Measurements from ENCODE around the gene SMG5. TPM values are rescaled to one million over a fixed set of nuclear protein-coding genes. Genes with fewer than 3 reads are reported as not detected.
A peak's percentile ranks its signal among the peaks of the same experiment; 100 is the strongest.

SMG5 gene
- polyA plus RNA-seq, 3 donors = 4.4 to 72.4 (median 7.0) TPM

DNA sequence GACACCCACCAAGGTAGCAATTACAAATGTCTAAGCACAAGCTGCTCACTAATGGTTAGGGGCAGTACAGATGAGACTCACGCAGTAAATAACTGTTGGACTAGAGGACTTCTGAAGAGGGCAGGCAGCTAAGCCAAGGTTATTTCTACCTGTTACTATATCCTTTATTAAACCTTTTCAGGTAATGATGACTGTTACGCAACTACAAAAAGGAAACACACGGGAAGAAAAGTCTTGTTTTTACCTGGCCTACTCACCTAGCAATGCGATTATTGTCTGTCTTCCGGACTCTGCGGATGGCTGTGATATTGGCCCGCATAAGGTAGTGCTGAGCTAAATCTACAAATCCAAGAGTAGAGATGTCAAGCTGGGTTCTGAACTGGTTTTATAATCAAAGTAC lies 34.3 kb upstream of the SMG5 start:
- Histone ChIP-seq H3K36me3 (replicated peaks in 1 of 2; ENCODE audit: control insufficient read depth in 1 of 2, insufficient read depth in 2 of 2, low read length in 2 of 2) (peaks cover 84 to 100% of the 10 kb centered on the region in 2 donors), H3K9ac (ENCODE audit: insufficient read depth, low read length, poor library complexity, severe bottlenecking) (no peak overlapping the region), H3K4me1 (ENCODE audit: control insufficient read depth in 1 of 2, insufficient read depth in 2 of 2, low read length in 2 of 2) (no peaks in the 10 kb centered on the region), H4K20me1 (ENCODE audit: insufficient read depth, low read length) (peaks cover 12% of the 10 kb centered on the region), H3K4me3 (replicated peaks in 1 of 3; ENCODE audit: low read depth in 2 of 3, low read length in 3 of 3) (no peak overlapping the region), H2AFZ (ENCODE audit: insufficient read depth, low read depth, low read length, poor library complexity, severe bottlenecking) (no peak overlapping the region), H3K79me2 (ENCODE audit: insufficient read depth, low read length) (no peaks in the 10 kb centered on the region), H3K9me3 (replicated peaks in 1 of 2; ENCODE audit: control insufficient read depth in 1 of 2, insufficient read depth in 1 of 2, low read length in 2 of 2) (no peaks in the 10 kb centered on the region), H3K4me2 (replicated peaks; ENCODE audit: extremely low read depth, low read length, poor library complexity, severe bottlenecking) (no peak overlapping the region), H3K27me3 (ENCODE audit: control insufficient read depth in 2 of 2, insufficient read depth in 2 of 2, low read length in 2 of 2) (no peaks in the 10 kb centered on the region), H3K27ac (ENCODE audit: low read depth in 1 of 2, low read length in 2 of 2) (no peak overlapping the region)
- TF ChIP-seq, protein P1, sequence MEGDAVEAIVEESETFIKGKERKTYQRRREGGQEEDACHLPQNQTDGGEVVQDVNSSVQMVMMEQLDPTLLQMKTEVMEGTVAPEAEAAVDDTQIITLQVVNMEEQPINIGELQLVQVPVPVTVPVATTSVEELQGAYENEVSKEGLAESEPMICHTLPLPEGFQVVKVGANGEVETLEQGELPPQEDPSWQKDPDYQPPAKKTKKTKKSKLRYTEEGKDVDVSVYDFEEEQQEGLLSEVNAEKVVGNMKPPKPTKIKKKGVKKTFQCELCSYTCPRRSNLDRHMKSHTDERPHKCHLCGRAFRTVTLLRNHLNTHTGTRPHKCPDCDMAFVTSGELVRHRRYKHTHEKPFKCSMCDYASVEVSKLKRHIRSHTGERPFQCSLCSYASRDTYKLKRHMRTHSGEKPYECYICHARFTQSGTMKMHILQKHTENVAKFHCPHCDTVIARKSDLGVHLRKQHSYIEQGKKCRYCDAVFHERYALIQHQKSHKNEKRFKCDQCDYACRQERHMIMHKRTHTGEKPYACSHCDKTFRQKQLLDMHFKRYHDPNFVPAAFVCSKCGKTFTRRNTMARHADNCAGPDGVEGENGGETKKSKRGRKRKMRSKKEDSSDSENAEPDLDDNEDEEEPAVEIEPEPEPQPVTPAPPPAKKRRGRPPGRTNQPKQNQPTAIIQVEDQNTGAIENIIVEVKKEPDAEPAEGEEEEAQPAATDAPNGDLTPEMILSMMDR (IDR thresholded peaks at IDR 0.05) = no peak
- Mint-ChIP-seq H3K4me3 (no peak overlapping the region), H3K27me3 (ENCODE audit: low read depth in 3 of 3) (peaks cover 0 to 1% (median 0%) of the 10 kb centered on the region in 3 donors), H3K27ac (no peak overlapping the region), H3K9me3 (peaks cover 0 to 5% (median 0%) of the 10 kb centered on the region in 7 donors), H3K36me3 (peaks cover 80 to 94% of the 10 kb centered on the region in 2 donors), H3K4me1 (peaks cover 5% of the 10 kb centered on the region)
- intact Hi-C loops (cut with micrococcal nuclease) = loop anchor here in 1 of 2 donors (5.0 to 10.0 kb wide), 2 partner anchors 170 to 242 kb away; no protein-coding TSS in a partner anchor
- whole genome bisulfite sequencing (ENCODE audit: insufficient coverage) = 90% methylated on average over 4 of the region's 7 CpGs
- no peak for DNase-seq

DNA sequence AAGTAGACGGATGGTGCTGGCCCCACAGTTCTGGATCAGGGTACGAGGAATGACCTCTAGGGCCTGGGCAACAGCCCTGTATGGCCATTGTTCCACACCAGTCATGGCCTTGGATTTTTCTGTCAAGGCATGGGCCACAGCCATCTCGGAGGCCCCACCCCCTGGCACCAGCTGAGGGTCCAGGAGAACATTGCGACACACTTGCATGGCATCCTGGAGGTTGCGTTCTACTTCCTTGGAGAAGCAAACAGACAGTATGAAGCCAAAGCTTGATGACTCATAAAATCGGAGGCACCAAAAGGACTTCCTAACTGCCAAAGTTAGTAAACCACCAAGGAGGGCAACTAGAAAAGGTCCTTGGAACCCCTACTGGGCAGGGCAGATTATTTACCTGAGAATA lies 28.3 kb upstream of the SMG5 start:
- H3K79me2 ChIP-seq (ENCODE audit: insufficient read depth, low read length) = no peaks in the 10 kb centered on the region
- peak in 1 of 3 donors; percentile 27 for DNase-seq
- no peaks in the 10 kb centered on the region for H3K27me3 ChIP-seq (ENCODE audit: control insufficient read depth in 2 of 2, insufficient read depth in 2 of 2, low read length in 2 of 2)
- intact Hi-C loops (cut with micrococcal nuclease) = loop anchor here in 1 of 2 donors (10.0 kb wide), 1 partner anchor 236 kb away; no protein-coding TSS in a partner anchor
- TF ChIP-seq, protein P1 (IDR thresholded peaks at IDR 0.05) = no peak
- 35% methylated on average over 5 of the region's 6 CpGs for WGBS (ENCODE audit: insufficient coverage)
- Mint-ChIP-seq H3K27ac (peak overlapping the region in 3 of 7 donors; percentile 2 to 46 (median 24)), H3K9me3 (peaks cover 0 to 5% (median 0%) of the 10 kb centered on the region in 7 donors), H3K4me3 (no peak overlapping the region), H3K27me3 (ENCODE audit: low read depth in 3 of 3) (peaks cover 0 to 1% (median 0%) of the 10 kb centered on the region in 3 donors), H3K36me3 (peaks cover 79 to 99% of the 10 kb centered on the region in 2 donors), H3K4me1 (peaks cover 13% of the 10 kb centered on the region)
- H3K9me3 ChIP-seq (replicated peaks in 1 of 2; ENCODE audit: control insufficient read depth in 1 of 2, insufficient read depth in 1 of 2, low read length in 2 of 2) = no peaks in the 10 kb centered on the region
- no peak overlapping the region for H3K4me2 ChIP-seq (replicated peaks; ENCODE audit: extremely low read depth, low read length, poor library complexity, severe bottlenecking)
- peak overlapping the region in 1 of 2 donors; percentile 40 for H3K27ac ChIP-seq (ENCODE audit: low read depth in 1 of 2, low read length in 2 of 2)
- no peak overlapping the region for H2AFZ ChIP-seq (ENCODE audit: insufficient read depth, low read depth, low read length, poor library complexity, severe bottlenecking)
- H3K9ac ChIP-seq (ENCODE audit: insufficient read depth, low read length, poor library complexity, severe bottlenecking) = no peak overlapping the region
- peaks cover 10% of the 10 kb centered on the region in 2 donors for H3K4me1 ChIP-seq (ENCODE audit: control insufficient read depth in 1 of 2, insufficient read depth in 2 of 2, low read length in 2 of 2)
- peaks cover 74 to 95% of the 10 kb centered on the region in 2 donors for H3K36me3 ChIP-seq (replicated peaks in 1 of 2; ENCODE audit: control insufficient read depth in 1 of 2, insufficient read depth in 2 of 2, low read length in 2 of 2)
- H4K20me1 ChIP-seq (ENCODE audit: insufficient read depth, low read length) = no peaks in the 10 kb centered on the region
- H3K4me3 ChIP-seq (replicated peaks in 1 of 3; ENCODE audit: low read depth in 2 of 3, low read length in 3 of 3) = no peak overlapping the region

Data from CD14-positive monocyte (primary cell).